ENCODE data around the gene RPS23.

Gene RPS23
- total RNA-seq, result 1,103 to 1,211 reads per million in 2 experiments

GRCh38 chr5:82277987-82278710 is at the start of gene RPS23:
TSS of gene RPS23 (minus strand) at chr5:82278354. CDS start at chr5:82278323, 31 bp downstream.
- DNase-seq (ENCODE audit: low read depth), result peak; percentile 75

GRCh38 chr5:82327941-82328340 is 49.8 kb upstream of the RPS23 start:
- DNase-seq (ENCODE audit: low read depth), result no peak

GRCh38 chr5:82325996-82326395 is 47.8 kb upstream of the RPS23 start:
- no peak for DNase-seq (ENCODE audit: low read depth)

GRCh38 chr5:82325155-82325554 is 47.0 kb upstream of the RPS23 start:
- DNase-seq (ENCODE audit: low read depth), result no peak

DNA sequence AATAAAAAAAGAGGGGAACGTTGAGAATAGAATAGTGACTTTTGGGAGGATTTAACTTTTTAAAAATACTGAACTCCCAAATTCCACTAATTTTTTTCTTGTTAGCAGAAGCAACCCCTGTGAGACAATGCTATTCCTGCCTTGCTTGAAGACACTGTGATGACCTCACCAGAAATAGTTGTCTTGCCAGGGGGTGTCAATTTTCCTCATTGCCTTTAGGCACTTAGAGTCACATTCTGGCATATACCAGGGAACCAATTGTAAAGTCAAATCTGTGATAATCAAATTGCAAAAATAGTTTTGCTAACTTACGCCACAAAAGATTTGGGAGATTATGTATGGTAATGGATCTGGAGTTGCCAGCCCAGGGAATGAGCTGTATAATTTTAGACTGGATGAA is 42.8 kb upstream of the RPS23 start:
- DNase-seq (ENCODE audit: low read depth), result no peak

- DNase-seq (ENCODE audit: low read depth), result no peak
Observed at GRCh38 chr5:82319651-82320376, 41.7 kb upstream of the RPS23 start.

- no peak for DNase-seq (ENCODE audit: low read depth)
Observed at GRCh38 chr5:82319192-82319591, 41.0 kb upstream of the RPS23 start.

DNA sequence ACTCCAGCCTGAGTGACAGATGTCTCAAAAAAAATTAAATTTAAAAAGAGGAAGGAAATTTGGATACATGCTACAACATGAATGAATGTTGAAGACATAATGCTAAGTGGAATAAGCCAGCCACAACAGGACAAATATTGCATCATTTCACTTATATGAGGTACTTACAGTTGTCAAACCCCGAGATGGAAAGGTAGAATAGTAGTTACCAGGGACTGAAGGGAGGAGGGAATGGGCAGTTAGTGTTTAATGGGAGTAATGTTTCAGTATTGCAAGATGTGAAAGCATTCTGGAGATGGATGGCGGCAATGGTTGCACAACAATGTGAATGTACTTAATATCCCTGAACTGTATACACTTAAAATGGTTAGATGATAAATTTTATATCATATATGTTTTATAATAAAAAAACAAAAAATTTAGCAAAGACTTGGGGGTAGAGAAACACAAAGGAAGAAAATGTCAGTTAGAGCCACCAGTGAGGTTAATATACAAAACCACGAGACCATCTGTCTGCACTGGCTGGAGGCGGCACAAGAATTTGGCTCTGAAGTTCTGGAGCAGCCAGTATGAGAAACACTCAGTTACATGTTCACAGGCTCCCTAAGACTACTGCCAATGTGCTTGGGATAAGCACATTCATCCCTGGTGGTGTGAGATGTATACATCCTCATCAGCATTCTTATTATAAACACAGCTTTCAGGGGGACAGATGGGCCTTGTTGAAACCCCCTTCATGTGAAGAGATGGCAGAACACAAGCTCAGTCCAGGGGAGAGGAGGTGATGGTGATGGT is 37.0 kb upstream of the RPS23 start:
- DNase-seq (ENCODE audit: low read depth), result no peak

GRCh38 chr5:82313016-82313415 is 34.9 kb upstream of the RPS23 start:
- no peak for DNase-seq (ENCODE audit: low read depth)

DNA sequence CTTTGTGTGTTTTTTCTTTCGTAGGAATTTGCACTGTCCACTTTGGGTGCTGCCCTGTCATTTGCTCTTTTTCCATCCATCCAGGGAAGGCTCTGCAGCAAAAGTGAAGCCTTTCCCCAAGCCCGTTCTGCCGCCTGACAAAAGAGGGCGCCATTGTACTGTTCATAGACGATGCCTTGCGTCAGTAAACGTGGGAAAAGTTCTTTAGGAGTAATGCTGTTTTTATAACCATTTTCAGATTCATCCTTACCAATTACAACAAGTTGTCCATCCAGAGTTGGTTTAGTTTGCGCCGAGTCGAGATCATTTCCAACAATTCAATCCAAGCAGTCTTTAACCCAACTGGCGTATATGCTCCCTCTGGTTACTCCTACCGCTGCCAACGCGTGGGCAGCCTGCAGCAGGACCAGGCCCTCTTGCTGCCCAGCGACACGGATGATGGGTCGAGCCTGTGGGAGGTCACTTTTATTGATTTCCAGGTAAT is 34.3 kb upstream of the RPS23 start:
- peak; percentile 14 for DNase-seq (ENCODE audit: low read depth)

DNA sequence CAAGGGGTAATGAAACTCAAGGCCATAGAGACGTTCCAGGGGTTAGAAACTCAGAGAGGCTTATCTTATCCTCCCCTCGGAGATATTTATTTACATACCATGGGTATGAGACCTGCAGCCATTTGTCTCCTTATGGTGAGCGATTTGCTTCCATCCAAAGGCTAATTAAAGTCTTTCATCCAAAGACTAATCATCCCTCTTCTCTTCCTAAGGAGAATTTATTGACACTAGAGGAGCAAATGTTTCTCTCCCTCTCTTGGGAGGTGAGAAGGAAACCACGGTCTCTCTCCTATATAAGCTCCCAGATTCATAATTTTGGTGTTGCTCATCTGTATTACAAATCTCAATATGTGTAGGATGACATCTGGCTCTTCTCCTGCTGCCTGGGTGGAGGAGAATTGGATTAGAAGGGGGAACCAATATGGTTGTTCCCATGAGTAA is 31.0 kb upstream of the RPS23 start:
- DNase-seq (ENCODE audit: low read depth), result no peak

- no peak for DNase-seq (ENCODE audit: low read depth)
Observed at GRCh38 chr5:82308416-82308815, 30.3 kb upstream of the RPS23 start.

DNA sequence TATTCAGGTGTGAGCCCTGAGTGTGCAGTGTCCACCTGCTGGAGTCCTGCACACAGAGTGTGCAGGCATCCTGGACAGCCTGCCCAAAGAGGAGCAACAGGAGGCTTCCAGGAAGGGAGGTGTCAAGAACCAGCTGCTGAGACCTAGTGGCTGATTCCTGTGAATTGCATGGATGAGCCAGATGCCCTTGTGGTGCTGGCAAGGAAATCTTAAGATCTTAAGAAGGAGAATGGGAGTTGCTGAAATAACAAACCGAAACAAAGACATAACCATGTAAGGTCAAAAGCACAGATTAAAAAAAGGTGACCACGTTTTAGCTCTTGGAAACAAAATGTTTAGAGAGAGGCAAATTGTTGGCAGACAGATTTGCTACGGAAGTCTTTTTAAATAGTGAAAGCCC is 29.3 kb upstream of the RPS23 start:
- DNase-seq (ENCODE audit: low read depth), result no peak

- no peak for DNase-seq (ENCODE audit: low read depth)
Observed at GRCh38 chr5:82306151-82306550, 28.0 kb upstream of the RPS23 start.

GRCh38 chr5:82301190-82301589 is 23.0 kb upstream of the RPS23 start:
- DNase-seq (ENCODE audit: low read depth), result no peak

DNA sequence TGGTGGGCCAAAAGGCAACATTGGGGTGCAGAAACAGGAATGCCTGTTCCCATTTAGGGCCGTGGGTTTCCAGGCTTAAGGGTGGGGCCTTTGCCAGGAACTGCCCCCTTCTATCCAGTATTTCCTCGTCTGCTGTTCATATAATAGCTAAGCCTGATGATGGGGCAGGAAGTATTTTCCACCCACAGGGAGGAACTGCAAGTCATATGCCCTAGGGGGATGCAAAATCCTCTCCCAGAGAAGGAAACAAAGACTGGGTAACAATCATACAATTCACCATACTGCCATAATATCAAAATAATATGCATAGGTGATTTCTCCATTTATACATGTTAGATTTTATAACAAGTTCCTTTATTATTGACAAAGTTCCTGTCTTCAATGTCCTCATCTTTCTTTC is 20.5 kb upstream of the RPS23 start:
- DNase-seq (ENCODE audit: low read depth), result no peak

DNA sequence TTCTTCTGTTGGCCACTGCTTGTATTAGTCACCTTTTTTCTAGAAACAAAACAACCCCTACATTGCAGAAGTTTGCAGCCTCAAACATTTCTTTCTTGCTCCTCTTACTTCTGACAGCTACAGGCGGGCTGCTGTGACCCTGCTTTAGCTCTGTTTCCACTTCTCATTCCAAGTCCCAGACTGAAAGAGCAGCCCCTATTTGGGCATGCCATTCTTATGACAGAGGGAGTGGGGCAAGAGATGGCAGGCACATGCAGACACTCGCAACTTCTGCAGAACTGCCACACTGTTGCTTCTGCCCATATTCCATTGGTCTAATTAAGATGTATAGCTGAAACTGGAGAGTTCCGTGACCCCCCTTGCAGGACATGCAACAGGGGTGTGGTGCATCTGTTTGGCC is 19.6 kb upstream of the RPS23 start:
- DNase-seq (ENCODE audit: low read depth), result no peak

GRCh38 chr5:82296929-82297328 is 18.8 kb upstream of the RPS23 start:
- no peak for DNase-seq (ENCODE audit: low read depth)

DNA sequence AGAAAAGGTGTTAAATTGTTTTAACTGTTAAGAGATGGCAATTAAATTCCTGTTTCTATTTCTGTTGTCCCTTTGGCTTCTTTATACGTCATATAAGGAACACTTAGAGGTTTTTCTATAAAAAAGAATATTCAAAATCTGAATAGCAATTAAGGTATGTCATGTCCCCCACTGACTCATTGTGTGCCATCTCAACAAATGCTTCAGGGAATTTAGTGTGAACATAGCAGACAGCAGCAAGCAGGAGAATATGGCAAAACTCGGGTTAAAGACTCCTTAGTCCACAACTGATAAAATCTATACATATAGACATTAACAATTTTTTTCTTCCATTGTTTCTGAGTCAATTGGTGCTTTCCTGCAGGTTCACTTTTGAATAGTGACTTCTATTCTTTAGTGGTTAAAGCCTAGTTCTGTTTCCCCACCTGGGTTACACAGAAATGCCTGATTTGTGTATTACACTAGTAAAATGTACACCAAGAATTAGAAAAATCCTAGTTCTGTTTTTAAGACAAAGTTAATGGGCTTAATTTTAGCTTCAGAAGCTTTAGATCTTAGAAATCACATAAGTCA is 17.9 kb upstream of the RPS23 start:
- DNase-seq (ENCODE audit: low read depth), result no peak

GRCh38 chr5:82295144-82295543 is 17.0 kb upstream of the RPS23 start:
- DNase-seq (ENCODE audit: low read depth), result no peak

DNA sequence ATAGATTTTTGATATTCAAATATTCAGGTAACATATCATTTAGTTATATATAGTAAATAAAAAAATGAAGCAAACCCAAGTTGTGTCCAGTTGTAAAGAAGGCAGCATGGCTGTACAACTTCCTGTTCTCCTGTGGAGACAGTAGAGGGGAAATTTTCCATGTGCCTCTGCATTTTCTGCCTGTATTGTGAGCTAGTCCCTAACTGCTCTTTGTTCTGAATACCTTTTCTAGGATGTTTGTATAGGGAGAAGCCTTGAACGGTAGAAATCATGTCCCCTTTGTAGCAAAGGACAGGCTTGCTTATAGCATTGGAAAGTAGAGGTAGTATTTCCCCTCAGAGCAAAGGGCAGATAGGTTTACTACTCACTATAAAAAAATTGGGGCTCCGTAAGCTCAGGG is 13.3 kb upstream of the RPS23 start:
- no peak for DNase-seq (ENCODE audit: low read depth)

GRCh38 chr5:82290908-82291307 is 12.8 kb upstream of the RPS23 start:
- no peak for DNase-seq (ENCODE audit: low read depth)
